HG02763 (cell line): ENCODE measurements around the gene URM1.
"Not testable (repeated sequence)": the region's sequence is repeated elsewhere in the genome, so short reads cannot be mapped to it uniquely, and the experiment has no call there.

Experiments used
- ATAC-seq: cut with Tn5 transposase; IDR thresholded peaks from one replicate; pipeline ENCODE4 v1.9.1; 2021; ENCODE audit warnings: mild to moderate bottlenecking, moderate library complexity; ENCODE audit not compliant: unreplicated experiment

Gene URM1

GRCh38 chr9:128370752-128371629, at the start of gene URM1:
URM1 (plus strand) TSS chr9:128371374; CDS start chr9:128371381, 7 bp downstream.
- ATAC-seq, result peak; percentile 88

- ATAC-seq, result no peak
These were observed 49.2 kb upstream of the URM1 start for GRCh38 chr9:128321879-128322403.

GRCh38 chr9:128322404-128323211, 48.6 kb upstream of the URM1 start, which contains the start of the genes COQ4 and TRUB2:
COQ4 (plus strand) TSS chr9:128322839; CDS start chr9:128322859, 20 bp downstream.
TRUB2 (minus strand) TSS chr9:128322447; CDS start chr9:128322408, 39 bp downstream.
- peak; percentile 79 for ATAC-seq

GRCh38 chr9:128323212-128323730, 47.9 kb upstream of the URM1 start:
- ATAC-seq, result no peak

GRCh38 chr9:128323791-128324190, 47.4 kb upstream of the URM1 start:
- no peak for ATAC-seq

- no peak for ATAC-seq
These were observed 46.8 kb upstream of the URM1 start for GRCh38 chr9:128324401-128324800.

GRCh38 chr9:128325629-128326028, 45.5 kb upstream of the URM1 start:
- no peak for ATAC-seq

- no peak for ATAC-seq
These were observed 37.7 kb upstream of the URM1 start for GRCh38 chr9:128333451-128333869.

- ATAC-seq, result no peak
These were observed 36.0 kb upstream of the URM1 start for GRCh38 chr9:128335161-128335560.

GRCh38 chr9:128335914-128336313, 35.3 kb upstream of the URM1 start:
- no peak for ATAC-seq

- no peak for ATAC-seq
These were observed 33.2 kb upstream of the URM1 start for GRCh38 chr9:128337936-128338335.

- ATAC-seq, result not testable (repeated sequence)
These were observed 32.1 kb upstream of the URM1 start for GRCh38 chr9:128338852-128339614.

GRCh38 chr9:128339761-128340690, 31.1 kb upstream of the URM1 start, which contains the start of gene SLC27A4:
SLC27A4 (plus strand) TSS chr9:128340527; CDS start chr9:128343133, 2,606 bp downstream.
- ATAC-seq, result peak; percentile 82

GRCh38 chr9:128340691-128341434, 30.3 kb upstream of the URM1 start:
- ATAC-seq, result peak; percentile 7

- no peak for ATAC-seq
These were observed 29.7 kb upstream of the URM1 start for GRCh38 chr9:128341435-128341849.

GRCh38 chr9:128342971-128343680, 28.0 kb upstream of the URM1 start:
- ATAC-seq, result no peak

GRCh38 chr9:128343855-128344254, 27.3 kb upstream of the URM1 start:
- ATAC-seq, result no peak
